HepG2 (cell line): ENCODE data around the gene FAM222B. TPM values are rescaled to one million over a fixed set of nuclear protein-coding genes. Genes with fewer than 3 reads are reported as not detected.

Source experiments
- CHCHD3 ChIP-seq: sonication (generic); formaldehyde crosslinking; IDR thresholded peaks from 2 replicates; pipeline ENCODE4 v1.8.0; 2022; ENCODE audit warnings: mild to moderate bottlenecking, missing genetic modification reagents, moderate library complexity
- ESRRA ChIP-seq: sonication (generic); formaldehyde crosslinking; IDR thresholded peaks from 2 replicates; pipeline ENCODE4 v1.5.1; 2020; ENCODE audit warnings: mild to moderate bottlenecking, low read depth, missing genetic modification reagents
- HDAC1 ChIP-seq: sonication (generic); formaldehyde crosslinking; IDR thresholded peaks from 2 replicates; pipeline ENCODE4 v1.5.1; 2020; ENCODE audit warnings: mild to moderate bottlenecking, missing genetic modification reagents
- ISX ChIP-seq: sonication (generic); formaldehyde crosslinking; conservative IDR thresholded peaks from 2 replicates; pipeline ENCODE4 v1.5.0; 2020; ENCODE audit warnings: missing genetic modification reagents
- MXI1 ChIP-seq: IDR thresholded peaks from 3 replicates; pipeline ENCODE4 v1.6.1; 2012; ENCODE audit warnings: low read depth, low read length, inconsistent platforms, borderline replicate concordance
- NCOR1 ChIP-seq: fragments of 200-600 bp; sonication (generic); IDR thresholded peaks from 2 replicates; pipeline ENCODE4 v1.7.0; 2017; ENCODE audit warnings: antibody characterized with exemption, low read length, borderline replicate concordance
- SP1 ChIP-seq, 2 experiments: fragments of 450-650 bp in 1 of 2; sonication (generic) in 1 of 2; formaldehyde crosslinking in 1 of 2; IDR thresholded peaks; 2 replicates each; pipeline versions ENCODE4 v1.4.0 to v1.6.1; 2016 to 2020; ENCODE audit warnings: missing genetic modification reagents in 1 of 2
- TCF12 ChIP-seq, 2 experiments: fragments of 450-650 bp in 1 of 2; sonication (generic) in 1 of 2; formaldehyde crosslinking in 1 of 2; IDR thresholded peaks; 2 replicates each; pipeline versions ENCODE4 v1.6.1 to v1.8.0; 2017 to 2022; ENCODE audit warnings: antibody characterized with exemption in 1 of 2, mild to moderate bottlenecking in 1 of 2, missing genetic modification reagents in 1 of 2, moderate library complexity in 1 of 2
- ZNF44 ChIP-seq: sonication (generic); formaldehyde crosslinking; IDR thresholded peaks from 2 replicates; pipeline ENCODE4 v1.5.1; 2020; ENCODE audit warnings: mild to moderate bottlenecking, missing genetic modification reagents
- ZNF562 ChIP-seq: sonication (generic); formaldehyde crosslinking; IDR thresholded peaks from 2 replicates; pipeline ENCODE4 v1.8.0; 2022; ENCODE audit warnings: missing genetic modification reagents, borderline replicate concordance
- ZNF670 ChIP-seq: sonication (generic); formaldehyde crosslinking; IDR thresholded peaks from 2 replicates; pipeline ENCODE4 v1.8.0; 2022; ENCODE audit warnings: mild to moderate bottlenecking, missing genetic modification reagents, borderline replicate concordance
- ZNF879 ChIP-seq: sonication (generic); formaldehyde crosslinking; IDR thresholded peaks from 2 replicates; pipeline ENCODE4 v1.8.1; 2023; ENCODE audit warnings: missing genetic modification reagents
- polyA plus RNA-seq, 8 experiments: library from polyadenylated mRNA; depleted of rRNA in 3 of 8; stranded (reverse) in 7 of 8; unstranded in 1 of 8; fragments of >200 nt; fragmentation: Illumina TruSeq in 4 of 8; extraction: Trizol in 4 of 8; gene quantifications; 2 replicates each; pipeline versions ENCODE4 v1.2.1 to v1.2.3, GENCODE V29; 2011 to 2016; ENCODE audit warnings: low read depth in 4 of 8, missing spikeins in 1 of 8, mixed read lengths in 1 of 8; ENCODE audit not compliant: insufficient read depth in 1 of 8
- total RNA-seq, 5 experiments: library from RNA; depleted of rRNA; stranded (reverse); fragments of >200 nt; fragmentation: Illumina TruSeq; extraction: Trizol; gene quantifications; 2 replicates each; pipeline ENCODE4 v1.2.3, GENCODE V29; 2016; ENCODE audit warnings: low read depth in 1 of 5
- TF ChIP-seq, protein P1 (sequence below): sonication (generic); formaldehyde crosslinking; IDR thresholded peaks from 2 replicates; pipeline ENCODE4 v1.8.1; 2023; ENCODE audit warnings: mild to moderate bottlenecking, inconsistent platforms, moderate library complexity, missing genetic modification reagents, borderline replicate concordance
- TF ChIP-seq, protein P2 (sequence below): sonication (generic); formaldehyde crosslinking; IDR thresholded peaks from 2 replicates; pipeline ENCODE4 v1.5.0; 2020; ENCODE audit warnings: mild to moderate bottlenecking, missing genetic modification reagents, borderline replicate concordance
- TF ChIP-seq, protein P3 (sequence below): sonication (generic); formaldehyde crosslinking; IDR thresholded peaks from 2 replicates; pipeline ENCODE4 v1.4.0; 2020; ENCODE audit warnings: missing genetic modification reagents
- TF ChIP-seq, protein P4 (sequence below): fragments of 450-650 bp; IDR thresholded peaks from 2 replicates; pipeline ENCODE4 v1.6.1; 2016
- TF ChIP-seq, protein P5 (sequence below): IDR thresholded peaks from 2 replicates; pipeline ENCODE4 v1.6.1; 2012; ENCODE audit warnings: low read depth, low read length, improper control_type of control experiment

Gene FAM222B
- total and polyA plus RNA-seq, 2 of the 13 experiments (the other 11 are each of a cell fraction or from before 2014, with no cell fraction given): 3.5 to 7.3 TPM

DNA sequence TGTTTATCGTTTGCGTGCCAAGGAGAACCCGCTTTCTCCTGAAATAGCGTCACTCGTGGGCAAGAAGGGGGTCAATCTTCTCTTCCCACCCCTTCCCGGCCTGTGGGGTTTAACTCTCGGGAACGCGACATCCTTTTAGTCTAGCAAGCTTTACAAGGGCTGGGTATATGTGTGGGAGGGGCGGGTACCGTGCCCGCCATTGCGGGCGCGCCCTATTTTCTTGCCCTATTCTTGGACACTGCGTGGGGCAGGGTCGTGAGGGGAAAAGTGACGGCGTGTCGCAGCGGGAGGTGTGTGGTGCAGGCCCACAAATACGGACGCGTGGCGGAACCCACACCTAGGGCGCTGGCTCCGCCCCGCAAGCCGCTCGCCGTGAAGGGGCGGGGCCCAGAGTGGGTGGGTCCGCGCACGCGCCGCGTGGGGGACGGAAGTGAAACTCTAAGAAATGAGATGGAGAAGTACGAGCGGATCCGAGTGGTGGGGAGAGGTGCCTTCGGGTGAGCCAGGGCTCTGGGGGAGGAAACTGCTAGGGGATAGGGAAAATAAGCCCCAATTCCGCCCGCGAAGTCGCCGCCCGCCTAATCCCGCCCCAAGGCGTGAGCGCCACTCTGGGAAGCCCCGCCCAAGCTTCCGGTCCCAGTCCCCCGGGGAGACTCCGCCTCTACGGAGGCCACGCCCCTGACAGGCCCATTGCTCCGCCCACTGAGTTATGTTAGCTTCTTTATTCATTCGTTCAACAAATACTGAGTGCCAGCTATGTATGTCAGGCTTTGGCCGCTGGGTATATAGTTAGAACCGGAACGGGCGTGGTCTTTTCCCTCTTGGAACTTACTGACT, 114.0 kb downstream of the FAM222B start, which contains the start of gene NEK8 (continued):
- TF ChIP-seq, protein P1, sequence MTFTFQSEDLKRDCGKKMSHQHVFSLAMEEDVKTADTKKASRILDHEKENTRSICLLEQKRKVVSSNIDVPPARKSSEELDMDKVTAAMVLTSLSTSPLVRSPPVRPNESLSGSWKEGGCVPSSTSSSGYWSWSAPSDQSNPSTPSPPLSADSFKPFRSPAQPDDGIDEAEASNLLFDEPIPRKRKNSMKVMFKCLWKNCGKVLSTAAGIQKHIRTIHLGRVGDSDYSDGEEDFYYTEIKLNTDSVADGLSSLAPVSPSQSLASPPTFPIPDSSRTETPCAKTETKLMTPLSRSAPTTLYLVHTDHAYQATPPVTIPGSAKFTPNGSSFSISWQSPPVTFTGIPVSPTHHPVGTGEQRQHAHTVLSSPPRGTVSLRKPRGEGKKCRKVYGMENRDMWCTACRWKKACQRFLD: no peak
- TF ChIP-seq NCOR1: no peak
- TF ChIP-seq ISX: no peak
- TF ChIP-seq SP1 (IDR thresholded peaks at IDR 0.05): no peak
- TF ChIP-seq SP1 (CRISPR knock-in tag; IDR thresholded peaks at IDR 0.05): peak; percentile 82
- TF ChIP-seq, protein P2, sequence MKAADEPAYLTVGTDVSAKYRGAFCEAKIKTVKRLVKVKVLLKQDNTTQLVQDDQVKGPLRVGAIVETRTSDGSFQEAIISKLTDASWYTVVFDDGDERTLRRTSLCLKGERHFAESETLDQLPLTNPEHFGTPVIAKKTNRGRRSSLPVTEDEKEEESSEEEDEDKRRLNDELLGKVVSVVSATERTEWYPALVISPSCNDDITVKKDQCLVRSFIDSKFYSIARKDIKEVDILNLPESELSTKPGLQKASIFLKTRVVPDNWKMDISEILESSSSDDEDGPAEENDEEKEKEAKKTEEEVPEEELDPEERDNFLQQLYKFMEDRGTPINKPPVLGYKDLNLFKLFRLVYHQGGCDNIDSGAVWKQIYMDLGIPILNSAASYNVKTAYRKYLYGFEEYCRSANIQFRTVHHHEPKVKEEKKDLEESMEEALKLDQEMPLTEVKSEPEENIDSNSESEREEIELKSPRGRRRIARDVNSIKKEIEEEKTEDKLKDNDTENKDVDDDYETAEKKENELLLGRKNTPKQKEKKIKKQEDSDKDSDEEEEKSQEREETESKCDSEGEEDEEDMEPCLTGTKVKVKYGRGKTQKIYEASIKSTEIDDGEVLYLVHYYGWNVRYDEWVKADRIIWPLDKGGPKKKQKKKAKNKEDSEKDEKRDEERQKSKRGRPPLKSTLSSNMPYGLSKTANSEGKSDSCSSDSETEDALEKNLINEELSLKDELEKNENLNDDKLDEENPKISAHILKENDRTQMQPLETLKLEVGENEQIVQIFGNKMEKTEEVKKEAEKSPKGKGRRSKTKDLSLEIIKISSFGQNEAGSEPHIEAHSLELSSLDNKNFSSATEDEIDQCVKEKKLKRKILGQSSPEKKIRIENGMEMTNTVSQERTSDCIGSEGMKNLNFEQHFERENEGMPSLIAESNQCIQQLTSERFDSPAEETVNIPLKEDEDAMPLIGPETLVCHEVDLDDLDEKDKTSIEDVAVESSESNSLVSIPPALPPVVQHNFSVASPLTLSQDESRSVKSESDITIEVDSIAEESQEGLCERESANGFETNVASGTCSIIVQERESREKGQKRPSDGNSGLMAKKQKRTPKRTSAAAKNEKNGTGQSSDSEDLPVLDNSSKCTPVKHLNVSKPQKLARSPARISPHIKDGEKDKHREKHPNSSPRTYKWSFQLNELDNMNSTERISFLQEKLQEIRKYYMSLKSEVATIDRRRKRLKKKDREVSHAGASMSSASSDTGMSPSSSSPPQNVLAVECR (CRISPR knock-in tag): peak; percentile 85
- TF ChIP-seq, protein P3, sequence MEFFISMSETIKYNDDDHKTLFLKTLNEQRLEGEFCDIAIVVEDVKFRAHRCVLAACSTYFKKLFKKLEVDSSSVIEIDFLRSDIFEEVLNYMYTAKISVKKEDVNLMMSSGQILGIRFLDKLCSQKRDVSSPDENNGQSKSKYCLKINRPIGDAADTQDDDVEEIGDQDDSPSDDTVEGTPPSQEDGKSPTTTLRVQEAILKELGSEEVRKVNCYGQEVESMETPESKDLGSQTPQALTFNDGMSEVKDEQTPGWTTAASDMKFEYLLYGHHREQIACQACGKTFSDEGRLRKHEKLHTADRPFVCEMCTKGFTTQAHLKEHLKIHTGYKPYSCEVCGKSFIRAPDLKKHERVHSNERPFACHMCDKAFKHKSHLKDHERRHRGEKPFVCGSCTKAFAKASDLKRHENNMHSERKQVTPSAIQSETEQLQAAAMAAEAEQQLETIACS (CRISPR knock-in tag): 0 out of 2 replicates have a peak, but pooled peaks have one; percentile 38
- no peak for TF ChIP-seq ZNF44 (CRISPR knock-in tag)
- TF ChIP-seq ZNF879 (CRISPR knock-in tag): no peak
- no peak for TF ChIP-seq ZNF562 (CRISPR knock-in tag)
- TF ChIP-seq, protein P4, sequence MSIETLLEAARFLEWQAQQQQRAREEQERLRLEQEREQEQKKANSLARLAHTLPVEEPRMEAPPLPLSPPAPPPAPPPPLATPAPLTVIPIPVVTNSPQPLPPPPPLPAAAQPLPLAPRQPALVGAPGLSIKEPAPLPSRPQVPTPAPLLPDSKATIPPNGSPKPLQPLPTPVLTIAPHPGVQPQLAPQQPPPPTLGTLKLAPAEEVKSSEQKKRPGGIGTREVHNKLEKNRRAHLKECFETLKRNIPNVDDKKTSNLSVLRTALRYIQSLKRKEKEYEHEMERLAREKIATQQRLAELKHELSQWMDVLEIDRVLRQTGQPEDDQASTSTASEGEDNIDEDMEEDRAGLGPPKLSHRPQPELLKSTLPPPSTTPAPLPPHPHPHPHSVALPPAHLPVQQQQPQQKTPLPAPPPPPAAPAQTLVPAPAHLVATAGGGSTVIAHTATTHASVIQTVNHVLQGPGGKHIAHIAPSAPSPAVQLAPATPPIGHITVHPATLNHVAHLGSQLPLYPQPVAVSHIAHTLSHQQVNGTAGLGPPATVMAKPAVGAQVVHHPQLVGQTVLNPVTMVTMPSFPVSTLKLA: peak; percentile 21; the same call in 1 of the 2 replicates
- no peak for TF ChIP-seq CHCHD3 (CRISPR knock-in tag)
- peak; percentile 53; the same call in 1 of the 2 replicates for TF ChIP-seq ESRRA
- TF ChIP-seq HDAC1 (CRISPR knock-in tag): peak; percentile 59; the same call in 1 of the 2 replicates
- TF ChIP-seq, protein P5, sequence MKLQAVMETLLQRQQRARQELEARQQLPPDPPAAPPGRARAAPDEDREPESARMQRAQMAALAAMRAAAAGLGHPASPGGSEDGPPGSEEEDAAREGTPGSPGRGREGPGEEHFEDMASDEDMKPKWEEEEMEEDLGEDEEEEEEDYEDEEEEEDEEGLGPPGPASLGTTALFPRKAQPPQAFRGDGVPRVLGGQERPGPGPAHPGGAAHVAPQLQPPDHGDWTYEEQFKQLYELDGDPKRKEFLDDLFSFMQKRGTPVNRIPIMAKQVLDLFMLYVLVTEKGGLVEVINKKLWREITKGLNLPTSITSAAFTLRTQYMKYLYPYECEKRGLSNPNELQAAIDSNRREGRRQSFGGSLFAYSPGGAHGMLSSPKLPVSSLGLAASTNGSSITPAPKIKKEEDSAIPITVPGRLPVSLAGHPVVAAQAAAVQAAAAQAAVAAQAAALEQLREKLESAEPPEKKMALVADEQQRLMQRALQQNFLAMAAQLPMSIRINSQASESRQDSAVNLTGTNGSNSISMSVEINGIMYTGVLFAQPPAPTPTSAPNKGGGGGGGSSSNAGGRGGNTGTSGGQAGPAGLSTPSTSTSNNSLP: peak; percentile 27; the same call in 1 of the 2 replicates
- no peak for TF ChIP-seq TCF12 (IDR thresholded peaks at IDR 0.05)
- no peak for TF ChIP-seq TCF12 (CRISPR knock-in tag; IDR thresholded peaks at IDR 0.05)
- 0 out of 2 replicates have a peak, but pooled peaks have one; percentile 25 for TF ChIP-seq ZNF670 (CRISPR knock-in tag)
- TF ChIP-seq MXI1: peak; percentile 62; the same call in 1 of the 3 replicates
